ENCODE results near the gene LHFPL3.

Gene LHFPL3

GRCh38 chr7:104629408-104629807, 301.0 kb downstream of the LHFPL3 start:
- ATAC-seq (no peak), DNase-seq (no peak)
- H3K9me3 Mint-ChIP-seq: no peaks in the 10 kb centered on the region
- peaks cover 3% of the 10 kb centered on the region for H3K27me3 Mint-ChIP-seq
- no peak overlapping the region for H3K4me3 Mint-ChIP-seq
- H3K4me1 Mint-ChIP-seq: no peaks in the 10 kb centered on the region
- no peaks in the 10 kb centered on the region for H3K36me3 Mint-ChIP-seq (ENCODE audit: low read depth)
- no peak overlapping the region for H3K27ac Mint-ChIP-seq

- ATAC-seq (no peak), DNase-seq (no peak)
- Mint-ChIP-seq H3K27ac (no peak overlapping the region), H3K36me3 (ENCODE audit: low read depth) (no peaks in the 10 kb centered on the region), H3K4me1 (no peaks in the 10 kb centered on the region), H3K9me3 (no peaks in the 10 kb centered on the region), H3K4me3 (no peak overlapping the region), H3K27me3 (peaks cover 7% of the 10 kb centered on the region)
Measured at GRCh38 chr7:104640506-104640905, 312.1 kb downstream of the LHFPL3 start.

GRCh38 chr7:104642560-104642959, 314.2 kb downstream of the LHFPL3 start:
- H3K27me3 Mint-ChIP-seq: peaks cover 7% of the 10 kb centered on the region
- H3K36me3 Mint-ChIP-seq (ENCODE audit: low read depth): no peaks in the 10 kb centered on the region
- H3K4me3 Mint-ChIP-seq: no peak overlapping the region
- no peak for ATAC-seq
- H3K4me1 Mint-ChIP-seq: no peaks in the 10 kb centered on the region
- DNase-seq: no peak
- no peak overlapping the region for H3K27ac Mint-ChIP-seq
- no peaks in the 10 kb centered on the region for H3K9me3 Mint-ChIP-seq

GRCh38 chr7:104643587-104644217, 315.3 kb downstream of the LHFPL3 start:
- Mint-ChIP-seq H3K36me3 (ENCODE audit: low read depth) (no peaks in the 10 kb centered on the region), H3K27me3 (peaks cover 9% of the 10 kb centered on the region), H3K4me3 (no peak overlapping the region), H3K27ac (no peak overlapping the region), H3K9me3 (no peaks in the 10 kb centered on the region), H3K4me1 (no peaks in the 10 kb centered on the region)
- DNase-seq (peak; percentile 4), ATAC-seq (no peak)

- DNase-seq: no peak
- Mint-ChIP-seq H3K27ac (no peak overlapping the region), H3K36me3 (ENCODE audit: low read depth) (no peaks in the 10 kb centered on the region), H3K4me3 (no peak overlapping the region), H3K4me1 (no peaks in the 10 kb centered on the region), H3K9me3 (no peaks in the 10 kb centered on the region), H3K27me3 (peaks cover 2% of the 10 kb centered on the region)
- ATAC-seq: no peak
Measured at GRCh38 chr7:104650991-104651640, 322.7 kb downstream of the LHFPL3 start.

- no peak overlapping the region for H3K4me3 Mint-ChIP-seq
- DNase-seq (no peak), ATAC-seq (no peak)
- H3K9me3 Mint-ChIP-seq: no peaks in the 10 kb centered on the region
- peaks cover 2% of the 10 kb centered on the region for H3K27me3 Mint-ChIP-seq
- H3K36me3 Mint-ChIP-seq (ENCODE audit: low read depth): no peaks in the 10 kb centered on the region
- no peak overlapping the region for H3K27ac Mint-ChIP-seq
- H3K4me1 Mint-ChIP-seq: no peaks in the 10 kb centered on the region
Measured at GRCh38 chr7:104652434-104652833, 324.0 kb downstream of the LHFPL3 start.

- ATAC-seq: no peak
- Mint-ChIP-seq H3K27me3 (peaks cover 2% of the 10 kb centered on the region), H3K4me1 (no peaks in the 10 kb centered on the region), H3K9me3 (no peaks in the 10 kb centered on the region), H3K27ac (no peak overlapping the region), H3K36me3 (ENCODE audit: low read depth) (no peaks in the 10 kb centered on the region), H3K4me3 (no peak overlapping the region)
- DNase-seq: no peak
Measured at GRCh38 chr7:104652865-104653264, 324.5 kb downstream of the LHFPL3 start.

GRCh38 chr7:104653825-104654401, 325.5 kb downstream of the LHFPL3 start:
- Mint-ChIP-seq H3K36me3 (ENCODE audit: low read depth) (no peaks in the 10 kb centered on the region), H3K9me3 (no peaks in the 10 kb centered on the region), H3K4me1 (no peaks in the 10 kb centered on the region), H3K27me3 (no peaks in the 10 kb centered on the region), H3K27ac (no peak overlapping the region), H3K4me3 (no peak overlapping the region)
- no peak for ATAC-seq
- DNase-seq: no peak

GRCh38 chr7:104655592-104655991, 327.2 kb downstream of the LHFPL3 start:
- Mint-ChIP-seq H3K4me1 (no peaks in the 10 kb centered on the region), H3K9me3 (no peaks in the 10 kb centered on the region)
- no peak for ATAC-seq

GRCh38 chr7:104656467-104656866, 328.1 kb downstream of the LHFPL3 start:
- Mint-ChIP-seq H3K4me3 (no peak overlapping the region), H3K4me1 (no peaks in the 10 kb centered on the region), H3K9me3 (no peaks in the 10 kb centered on the region), H3K27me3 (no peaks in the 10 kb centered on the region), H3K36me3 (ENCODE audit: low read depth) (no peaks in the 10 kb centered on the region), H3K27ac (no peak overlapping the region)
- DNase-seq: no peak
- no peak for ATAC-seq

More at GRCh38 chr7:104655592-104655991, 327.2 kb downstream of the LHFPL3 start:
- no peak for DNase-seq
- Mint-ChIP-seq H3K27me3 (no peaks in the 10 kb centered on the region), H3K4me3 (no peak overlapping the region), H3K27ac (no peak overlapping the region), H3K36me3 (ENCODE audit: low read depth) (no peaks in the 10 kb centered on the region)

- Mint-ChIP-seq H3K27ac (no peak overlapping the region), H3K27me3 (no peaks in the 10 kb centered on the region)
- ATAC-seq: no peak
Measured at GRCh38 chr7:104657134-104657533, 328.7 kb downstream of the LHFPL3 start.

GRCh38 chr7:104661575-104661974, 333.2 kb downstream of the LHFPL3 start:
- Mint-ChIP-seq H3K27ac (no peak overlapping the region), H3K4me3 (no peak overlapping the region), H3K36me3 (ENCODE audit: low read depth) (no peaks in the 10 kb centered on the region), H3K27me3 (peaks cover 3% of the 10 kb centered on the region), H3K9me3 (no peaks in the 10 kb centered on the region), H3K4me1 (no peaks in the 10 kb centered on the region)
- DNase-seq (no peak), ATAC-seq (no peak)

More at GRCh38 chr7:104657134-104657533, 328.7 kb downstream of the LHFPL3 start:
- DNase-seq: no peak
- Mint-ChIP-seq H3K36me3 (ENCODE audit: low read depth) (no peaks in the 10 kb centered on the region), H3K4me1 (no peaks in the 10 kb centered on the region), H3K4me3 (no peak overlapping the region), H3K9me3 (no peaks in the 10 kb centered on the region)

- Mint-ChIP-seq H3K4me1 (no peaks in the 10 kb centered on the region), H3K4me3 (no peak overlapping the region), H3K9me3 (no peaks in the 10 kb centered on the region), H3K27me3 (peaks cover 3% of the 10 kb centered on the region), H3K27ac (no peak overlapping the region), H3K36me3 (ENCODE audit: low read depth) (no peaks in the 10 kb centered on the region)
- DNase-seq (no peak), ATAC-seq (no peak)
Measured at GRCh38 chr7:104664648-104665047, 336.2 kb downstream of the LHFPL3 start.

- no peak overlapping the region for H3K27ac Mint-ChIP-seq
- H3K27me3 Mint-ChIP-seq: peaks cover 7% of the 10 kb centered on the region
- H3K4me3 Mint-ChIP-seq: no peak overlapping the region
- DNase-seq (no peak), ATAC-seq (no peak)
- no peaks in the 10 kb centered on the region for H3K36me3 Mint-ChIP-seq (ENCODE audit: low read depth)
- H3K9me3 Mint-ChIP-seq: no peaks in the 10 kb centered on the region
- no peaks in the 10 kb centered on the region for H3K4me1 Mint-ChIP-seq
Measured at GRCh38 chr7:104677587-104677986, 349.2 kb downstream of the LHFPL3 start.

- DNase-seq (no peak), ATAC-seq (no peak)
- Mint-ChIP-seq H3K27ac (no peak overlapping the region), H3K36me3 (ENCODE audit: low read depth) (no peaks in the 10 kb centered on the region), H3K4me3 (no peak overlapping the region), H3K4me1 (no peaks in the 10 kb centered on the region), H3K9me3 (no peaks in the 10 kb centered on the region), H3K27me3 (peaks cover 9% of the 10 kb centered on the region)
Measured at GRCh38 chr7:104679085-104679484, 350.7 kb downstream of the LHFPL3 start.

All from activated naive CD8-positive, alpha-beta T cell treated with anti-CD3 and anti-CD28 coated beads, Interleukin-2, amount 50 U/mL, for 24 hours (primary cell).